ENCODE measurements around the gene GTF2IRD2.
A peak's percentile ranks its signal among the peaks of the same experiment; 100 is the strongest.
"Not testable (repeated sequence)": the region's sequence is repeated elsewhere in the genome, so short reads cannot be mapped to it uniquely, and the experiment has no call there.

Gene GTF2IRD2

DNA sequence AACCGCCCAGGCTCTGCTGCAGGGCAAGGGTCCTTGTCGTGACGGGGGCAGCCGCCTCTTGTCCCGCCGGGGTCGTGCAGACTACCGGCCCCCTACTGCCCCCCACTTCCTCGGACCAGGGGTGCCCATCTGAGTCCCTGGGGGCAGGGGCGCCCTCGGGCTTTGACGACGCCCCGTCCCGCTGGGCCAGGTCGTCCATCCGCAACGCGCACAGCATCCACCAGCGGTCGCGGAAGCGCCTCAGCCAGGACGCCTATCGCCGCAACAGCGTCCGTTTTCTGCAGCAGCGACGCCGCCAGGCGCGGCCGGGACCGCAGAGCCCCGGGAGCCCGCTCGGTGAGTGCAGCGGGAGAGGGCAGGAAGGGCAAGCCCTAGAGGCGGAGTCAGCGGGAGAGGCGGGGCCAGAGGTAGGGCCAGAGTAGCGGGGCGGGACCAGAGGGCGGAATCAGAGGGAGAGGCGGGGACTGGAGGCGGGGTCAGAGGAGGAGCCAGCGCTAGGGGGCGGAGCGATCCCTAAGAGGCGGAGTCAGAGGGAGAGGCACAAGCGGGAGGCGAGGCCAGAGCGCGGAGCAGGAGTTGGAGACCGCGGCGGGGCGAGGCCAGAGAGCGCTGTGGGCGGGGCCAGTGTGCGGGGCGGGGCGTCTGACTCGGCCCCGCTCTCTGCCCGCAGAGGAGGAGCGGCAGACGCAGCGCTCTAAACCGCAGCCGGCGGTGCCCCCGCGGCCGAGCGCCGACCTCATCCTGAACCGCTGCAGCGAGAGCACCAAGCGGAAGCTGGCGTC lies 62.8 kb downstream of the GTF2IRD2 start:
- DNase-seq (ENCODE audit: low read depth in 2 of 2), result peak; percentile 94 to 96

DNA sequence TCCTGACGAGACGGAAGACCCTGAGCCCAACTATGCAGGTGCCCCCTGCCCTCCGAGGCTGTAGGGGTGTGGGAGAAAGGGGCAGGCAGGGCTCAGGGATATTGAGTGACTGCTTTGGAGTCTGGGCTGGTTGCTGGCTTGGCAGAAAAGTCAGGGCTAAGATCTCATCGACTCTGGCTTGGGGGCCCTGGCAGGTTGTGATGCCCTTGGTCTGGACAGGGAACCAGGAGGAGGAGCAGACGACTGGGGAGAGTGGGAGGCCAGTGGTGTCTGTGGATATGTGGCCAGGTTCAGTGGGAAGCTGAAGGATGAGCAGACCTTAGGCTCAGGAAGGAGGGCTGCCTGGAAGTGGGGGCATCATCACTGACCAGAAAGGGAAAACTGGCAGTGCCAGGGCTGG lies 67.8 kb downstream of the GTF2IRD2 start:
- DNase-seq (ENCODE audit: low read depth in 2 of 2), result not testable (repeated sequence)

DNA sequence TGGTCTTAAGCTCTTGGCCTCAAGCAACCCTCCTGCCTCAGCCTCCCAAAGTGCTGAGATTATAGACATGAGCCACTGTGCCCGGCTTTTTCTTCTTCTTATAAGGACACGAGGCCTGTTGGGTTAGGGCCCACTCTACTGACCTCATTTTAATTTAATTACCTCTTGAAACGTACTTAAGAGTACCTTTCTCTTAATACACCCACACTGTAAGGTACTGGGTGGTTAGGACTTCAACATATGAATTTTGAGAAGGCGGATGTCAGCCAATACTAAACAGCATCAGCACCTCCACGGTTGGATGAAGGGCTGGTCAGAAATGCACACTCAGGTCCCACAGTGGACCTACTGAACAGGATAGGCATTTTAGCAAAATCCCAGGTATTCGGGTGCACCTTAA lies 69.7 kb downstream of the GTF2IRD2 start:
- not testable (repeated sequence) for DNase-seq (ENCODE audit: low read depth in 2 of 2)

DNA sequence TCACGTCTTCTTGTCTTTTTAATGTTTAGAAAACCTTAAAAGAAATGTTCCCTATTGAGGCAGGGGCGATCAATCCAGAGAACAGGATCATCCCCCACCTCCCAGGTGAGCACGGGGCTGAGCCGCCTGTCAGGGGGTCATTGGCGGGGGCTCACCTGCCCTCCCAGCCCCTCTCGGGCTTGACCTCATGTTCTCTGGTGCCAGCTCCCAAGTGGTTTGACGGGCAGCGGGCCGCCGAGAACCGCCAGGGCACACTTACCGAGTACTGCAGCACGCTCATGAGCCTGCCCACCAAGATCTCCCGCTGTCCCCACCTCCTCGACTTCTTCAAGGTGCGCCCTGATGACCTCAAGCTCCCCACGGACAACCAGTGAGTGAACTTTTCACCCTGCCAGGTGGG lies 72.4 kb downstream of the GTF2IRD2 start:
- DNase-seq (ENCODE audit: low read depth in 2 of 2), result not testable (repeated sequence)

DNA sequence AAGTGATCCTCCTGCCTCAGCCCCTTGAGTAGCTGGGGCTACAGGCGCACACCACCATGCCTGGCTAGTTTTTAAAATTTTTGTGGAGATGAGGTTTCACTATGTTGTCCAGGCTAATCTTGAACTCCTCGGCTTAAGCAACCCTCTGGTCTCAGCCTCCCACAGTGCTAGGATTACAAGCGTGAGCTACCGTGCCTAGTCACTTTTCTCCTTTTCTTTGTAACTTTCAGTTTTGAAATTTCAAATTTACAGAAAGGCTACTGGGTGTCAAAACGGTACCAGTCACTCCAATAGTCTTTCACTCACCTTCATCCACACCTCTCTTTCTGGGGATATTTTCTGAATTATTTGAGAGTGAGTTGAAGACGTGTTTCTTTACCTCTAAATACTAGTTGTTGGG lies 76.3 kb downstream of the GTF2IRD2 start:
- not testable (repeated sequence) for DNase-seq (ENCODE audit: low read depth in 2 of 2)

DNA sequence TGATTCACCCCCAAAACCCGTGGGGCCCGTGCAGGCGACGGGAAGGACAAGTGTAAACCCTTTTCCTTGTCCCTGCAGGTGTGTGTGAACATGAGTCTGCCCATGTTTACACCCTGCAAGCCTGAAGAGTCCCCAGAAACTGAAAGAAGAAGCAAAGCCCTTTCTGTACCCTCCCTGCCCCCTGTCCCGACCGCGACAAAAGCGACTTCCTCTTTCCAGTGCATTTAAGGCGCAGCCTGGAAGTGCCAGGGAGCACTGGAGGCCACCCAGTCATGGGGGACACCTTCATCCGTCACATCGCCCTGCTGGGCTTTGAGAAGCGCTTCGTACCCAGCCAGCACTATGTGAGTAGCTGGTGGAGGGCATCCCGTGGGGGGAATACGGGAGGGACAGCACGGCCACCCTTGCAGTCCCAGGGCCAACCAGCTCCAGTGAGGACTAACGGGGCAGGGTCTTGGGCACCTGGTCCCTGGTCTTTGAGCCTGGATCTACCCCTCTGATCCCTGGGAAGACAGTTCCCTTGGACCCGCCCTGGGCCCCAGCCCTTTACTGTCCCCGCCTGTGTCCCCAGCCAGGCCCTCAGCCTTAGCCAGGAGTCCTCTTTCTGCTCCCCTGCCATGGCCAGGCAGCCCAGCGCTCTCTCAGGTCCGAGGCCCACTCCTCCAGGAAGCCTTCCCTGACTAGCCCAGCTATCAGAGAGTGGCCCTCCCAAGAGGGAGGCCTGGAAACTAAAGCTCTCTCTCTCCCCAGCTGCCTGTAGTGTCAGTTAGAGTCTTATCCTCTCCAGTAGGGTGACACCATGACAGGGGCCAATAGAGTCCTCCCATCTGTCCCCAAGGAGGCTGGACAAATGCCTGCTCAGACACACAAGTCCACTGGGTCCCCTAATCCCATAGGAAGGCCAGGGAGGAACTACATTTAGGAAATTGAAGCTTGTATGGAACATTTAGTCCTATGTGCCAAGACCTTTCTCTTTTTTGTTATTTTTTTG lies 77.3 kb downstream of the GTF2IRD2 start, which contains the start of gene NCF1:
Gene NCF1, plus strand, starts transcription at position 252 of the 991 bp plus-strand sequence. Its CDS starts 21 bp downstream, at position 273.
- DNase-seq (ENCODE audit: low read depth in 2 of 2), result not testable (repeated sequence)

DNA sequence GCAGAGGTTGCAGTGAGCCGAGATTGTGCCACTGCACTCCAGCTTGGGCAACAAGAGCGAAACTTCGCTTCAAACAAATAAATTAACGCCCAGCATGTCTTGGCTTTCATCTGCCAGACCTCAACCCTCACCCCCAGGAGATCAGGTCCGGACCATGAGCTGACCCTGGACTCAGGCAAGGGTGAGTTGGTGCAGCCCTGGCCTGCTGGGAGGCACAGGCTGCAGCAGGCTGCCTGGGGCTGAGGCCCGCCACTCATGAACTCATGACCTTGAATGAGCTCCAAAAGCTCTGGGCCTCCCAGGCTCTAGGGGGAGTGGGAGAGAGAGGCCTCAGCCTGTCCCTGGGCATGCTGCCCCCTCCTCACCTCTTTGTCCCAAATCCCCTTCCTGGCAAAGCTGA lies 79.3 kb downstream of the GTF2IRD2 start:
- not testable (repeated sequence) for DNase-seq (ENCODE audit: low read depth in 2 of 2)

DNA sequence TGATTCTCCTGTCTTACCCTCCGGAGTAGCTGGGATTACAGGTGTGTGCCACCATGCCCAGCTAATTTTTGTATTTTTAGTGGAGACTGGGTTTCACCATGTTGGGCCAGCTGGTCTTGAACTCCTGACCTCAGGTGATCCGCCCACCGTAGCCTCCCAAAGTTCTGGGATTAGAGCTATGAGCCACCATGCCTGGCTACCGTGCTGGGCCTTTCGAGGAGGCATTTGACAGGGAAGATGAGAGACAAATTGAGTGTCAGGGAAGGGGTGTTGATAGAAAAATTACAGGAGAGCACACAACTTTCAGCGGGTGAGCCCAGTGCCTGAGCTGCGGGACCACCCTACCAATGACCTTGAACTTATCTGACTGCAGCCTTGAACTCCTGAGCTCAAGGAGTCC lies 81.3 kb downstream of the GTF2IRD2 start:
- not testable (repeated sequence) for DNase-seq (ENCODE audit: low read depth in 2 of 2)

DNA sequence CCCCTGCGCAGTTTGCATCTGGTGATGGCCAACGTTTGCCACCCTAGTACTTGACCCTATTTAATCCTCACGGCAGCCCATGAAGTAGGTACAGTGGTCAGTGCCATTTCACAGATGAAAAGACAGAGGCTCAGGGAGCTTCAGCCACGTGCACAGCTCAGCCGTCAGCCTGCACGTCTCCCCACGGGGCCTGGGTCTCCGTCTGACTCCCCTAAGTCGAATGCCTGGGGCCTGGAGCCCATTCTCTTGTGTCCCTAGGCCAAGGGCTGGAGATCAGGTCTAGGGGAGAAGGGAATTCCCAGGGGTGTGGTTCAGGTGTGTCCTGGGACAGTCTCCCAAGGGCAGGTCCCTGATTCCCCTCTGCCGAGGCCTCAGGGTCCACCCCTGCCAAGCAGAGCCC lies 84.4 kb downstream of the GTF2IRD2 start:
- DNase-seq (ENCODE audit: low read depth in 2 of 2), result not testable (repeated sequence)

DNA sequence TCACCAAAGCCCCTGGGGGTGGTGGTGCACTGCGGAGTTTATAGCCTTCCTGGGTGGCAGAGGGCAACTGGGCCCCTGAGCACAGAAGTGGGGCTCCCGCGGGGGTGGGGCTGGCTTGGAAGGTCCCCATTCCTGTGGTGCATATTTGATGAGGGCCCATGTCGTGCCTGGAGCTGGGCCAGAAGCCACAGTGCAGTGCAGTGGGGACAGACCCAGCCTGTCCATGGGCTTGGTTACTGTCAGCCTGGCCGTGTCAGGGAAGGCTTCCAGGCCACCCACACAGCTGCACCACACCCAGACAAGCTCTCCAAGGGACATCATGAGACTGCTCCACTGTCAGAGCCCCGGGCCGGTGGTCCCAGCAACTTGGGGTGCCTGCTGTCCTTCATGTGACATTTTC lies 84.9 kb downstream of the GTF2IRD2 start:
- DNase-seq (ENCODE audit: low read depth in 2 of 2), result not testable (repeated sequence)

DNA sequence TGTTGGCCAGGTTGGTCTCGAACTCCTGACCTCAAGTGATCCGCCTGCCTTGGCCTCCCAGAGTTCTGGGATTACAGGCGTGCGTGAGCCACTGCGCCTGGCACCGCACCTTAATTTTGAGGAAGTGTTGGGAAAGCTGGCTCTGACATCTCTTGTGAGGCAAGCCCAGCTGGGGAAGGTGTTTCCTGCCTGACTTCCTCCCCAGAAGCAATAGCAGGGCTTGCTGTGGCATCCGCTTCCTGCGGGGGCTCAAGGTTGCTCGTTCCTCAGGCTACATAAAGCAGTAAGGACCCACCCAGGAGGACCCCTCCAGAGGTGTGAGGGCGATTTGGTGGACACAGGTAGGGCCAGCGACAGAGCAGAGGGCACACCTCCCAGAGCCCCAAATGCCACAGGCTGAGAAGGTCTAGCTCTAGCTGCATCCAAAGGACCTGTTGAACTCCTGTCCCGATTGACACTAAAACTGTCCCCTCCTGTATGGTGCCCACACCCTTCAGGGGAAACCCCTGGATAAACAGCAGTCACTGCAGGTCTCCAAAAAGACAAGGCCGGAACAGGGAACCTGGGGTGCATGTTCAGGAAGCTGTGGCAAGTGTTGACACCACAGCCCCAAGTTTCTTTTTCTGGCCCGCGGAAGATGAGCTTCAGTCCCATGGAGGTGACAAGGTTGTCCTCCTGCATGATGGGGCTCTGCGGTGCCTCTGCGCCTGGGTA lies 86.0 kb downstream of the GTF2IRD2 start:
- not testable (repeated sequence) for DNase-seq (ENCODE audit: low read depth in 2 of 2)

DNA sequence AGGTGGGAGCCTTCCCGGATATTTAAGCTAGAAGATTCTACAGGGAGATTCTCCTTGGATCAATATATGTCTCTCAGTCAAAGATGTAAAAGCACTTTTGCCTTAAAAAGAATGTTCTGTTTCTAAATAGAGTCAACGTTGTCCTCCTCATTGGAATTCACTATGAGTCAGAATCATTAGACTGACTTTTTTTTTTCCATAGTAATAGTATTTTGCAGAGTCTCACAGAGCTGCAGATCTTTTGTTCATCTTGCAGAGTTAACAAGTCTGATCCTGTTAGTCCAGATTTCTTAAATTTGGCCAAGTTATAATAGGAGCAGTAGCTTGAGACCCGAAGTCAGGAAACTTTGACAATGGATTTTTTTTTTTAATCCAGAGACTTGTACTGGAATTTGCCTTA lies 92.4 kb downstream of the GTF2IRD2 start:
- DNase-seq (ENCODE audit: low read depth in 2 of 2), result not testable (repeated sequence)

DNA sequence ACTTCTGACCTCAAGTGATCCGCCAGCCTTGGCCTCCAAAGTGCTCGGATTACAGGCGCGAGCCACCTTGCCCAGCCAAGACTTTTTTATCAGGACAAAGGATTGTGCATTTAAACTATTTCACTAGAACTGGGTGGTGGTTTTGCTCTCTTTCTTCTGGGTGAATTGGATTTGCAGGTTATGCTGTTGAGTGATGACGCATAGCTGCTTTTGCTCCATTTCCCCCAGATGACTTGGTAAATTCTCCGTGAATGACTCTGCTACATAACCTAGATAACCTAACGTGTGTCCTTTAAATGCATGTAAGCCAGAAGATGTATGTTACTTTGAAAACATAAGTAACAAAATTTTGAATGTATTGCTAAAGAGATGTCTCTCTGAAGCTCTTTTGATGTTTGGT lies 93.1 kb downstream of the GTF2IRD2 start:
- not testable (repeated sequence) for DNase-seq (ENCODE audit: low read depth in 2 of 2)

DNA sequence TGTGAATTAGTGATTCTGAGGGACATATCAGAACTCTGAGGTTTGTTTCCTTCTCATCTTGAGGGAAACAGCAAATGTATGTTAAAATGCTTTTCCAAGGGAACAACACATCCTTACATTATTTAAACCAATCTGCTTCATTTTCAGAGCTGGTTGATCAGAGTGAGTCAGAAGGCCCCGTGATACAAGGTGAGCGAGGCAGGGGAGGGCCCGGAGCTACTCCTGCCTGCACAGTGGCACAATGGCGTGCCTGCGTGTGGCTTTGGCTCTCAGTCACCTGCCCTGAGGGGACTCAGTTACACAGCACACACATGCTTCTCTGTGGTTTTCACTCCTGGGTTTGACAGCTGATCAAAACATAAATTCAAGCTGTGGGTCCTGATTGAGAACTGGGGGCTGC lies 94.7 kb downstream of the GTF2IRD2 start:
- not testable (repeated sequence) for DNase-seq (ENCODE audit: low read depth in 2 of 2)

DNA sequence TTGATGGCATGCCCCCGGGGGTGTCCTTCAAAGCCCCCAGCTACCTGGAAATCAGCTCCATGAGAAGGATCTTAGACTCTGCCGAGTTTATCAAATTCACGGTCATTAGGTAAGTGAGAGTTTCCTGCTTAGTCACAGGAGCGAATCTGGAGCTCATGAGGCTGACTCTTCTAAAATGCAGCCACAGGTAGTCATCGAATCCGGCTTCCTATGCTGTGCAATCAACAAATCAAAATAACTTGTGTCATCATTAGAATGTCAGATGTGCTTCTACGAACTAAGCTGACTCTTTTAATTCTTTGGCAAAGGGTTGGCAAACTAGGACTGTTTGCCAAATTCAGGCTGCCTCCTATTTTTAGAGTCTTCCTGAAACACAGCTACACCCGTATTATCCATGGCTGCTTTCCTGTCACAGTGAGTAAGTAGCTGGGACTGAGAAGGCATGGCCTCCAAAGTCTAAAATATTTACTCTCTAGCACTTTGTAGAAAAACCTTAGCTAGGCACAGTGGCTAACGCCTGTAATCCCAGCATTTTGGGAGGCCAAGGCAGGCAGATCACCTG lies 97.4 kb downstream of the GTF2IRD2 start:
- not testable (repeated sequence) for DNase-seq (ENCODE audit: low read depth in 2 of 2)
